Adrenal gland (tissue), 12 donors: ENCODE data around the gene ARTN. TPM values are rescaled to one million over a fixed set of nuclear protein-coding genes. Genes with fewer than 3 reads are reported as not detected.

Source experiments
- DNase-seq, 7 donors: peaks; one replicate each; pipeline ENCODE4 v3.0.0-alpha.2; 2019 to 2020
- H3K27ac ChIP-seq, 5 donors: fragments of 200-600 bp; sonication (generic) in 4 of 5; 1 replicate in 3 of 5; 2 replicates in 2 of 5; pipeline versions ENCODE4 v1.5.1 to v1.8.0; 2016 to 2020; ENCODE audit warnings: mild to moderate bottlenecking in 1 of 5
- H3K27me3 ChIP-seq: fragments of 200-600 bp; 2 replicates; pipeline ENCODE4 v1.8.0; 2021
- H3K36me3 ChIP-seq, 2 donors: fragments of 200-600 bp; replicated peaks in 1 of 2; 1 replicate in 1 of 2; 2 replicates in 1 of 2; pipeline versions ENCODE4 v1.5.1 to v1.8.0; 2018 to 2022
- H3K4me1 ChIP-seq, 2 donors: fragments of 200-600 bp; replicated peaks in 1 of 2; 1 replicate in 1 of 2; 2 replicates in 1 of 2; pipeline versions ENCODE4 v1.5.1 to v1.8.0; 2018 to 2021
- H3K4me3 ChIP-seq, 4 donors: fragments of 200-600 bp; sonication (generic) in 3 of 4; one replicate each; pipeline ENCODE4 v1.5.1; 2016 to 2018
- H3K9me3 ChIP-seq, 3 donors: fragments of 200-600 bp; sonication (generic) in 1 of 3; replicated peaks in 1 of 3; 1 replicate in 2 of 3; 2 replicates in 1 of 3; pipeline versions ENCODE4 v1.5.1 to v1.8.0; 2016 to 2021
- POLR2A ChIP-seq, 2 donors: fragments of 450-650 bp; IDR thresholded peaks; one replicate each; pipeline ENCODE4 v1.6.1; 2017; ENCODE audit warnings: antibody characterized with exemption in 2 of 2, mild to moderate bottlenecking in 2 of 2, moderate library complexity in 1 of 2
- WGBS, 4 donors: extraction: QIAGEN DNeasy Blood & Tissue Kit in 2 of 4; methylation state at CpG; one replicate each; pipeline versions ENCODE4 v1.1.5 to v1.1.7; 2013 to 2017; 5-methylcytosine and 5-hydroxymethylcytosine counted together
- intact Hi-C, 2 donors: fragments of 100-400 bp; cut with DNase I; formaldehyde crosslinking; loops; one replicate each; pipeline versions ENCODE4 v1.14.1 to v1.15.0; 2022 to 2023
- polyA plus RNA-seq, 3 donors: library from polyadenylated mRNA; stranded (reverse); fragments of 200-250 nt in 2 of 3; fragments of 350-450 nt in 1 of 3; fragmentation: Illumina TruSeq in 1 of 3; extraction: RNeasy Lipid Tissue Mini Kit (QIAGEN cat#74804) in 1 of 3; gene quantifications; one replicate each; pipeline ENCODE4 v1.2.3, GENCODE V29; 2013 to 2014
- total RNA-seq, 9 donors: library from RNA; depleted of rRNA in 4 of 9; stranded (reverse); fragments of >200 nt in 4 of 9; fragments of 120-200 nt in 1 of 9; fragmentation: NEBNext Ultra II Directional in 1 of 9; extraction: Animal tissue kit (Norgen Biotek cat#: 25700) in 1 of 9; gene quantifications; one replicate each; pipeline versions ENCODE4 v1.1.0 to v1.2.4, GENCODE V29; 2013 to 2023
- TF ChIP-seq, protein P1 (sequence below), 6 experiments: fragments of 450-650 bp in 4 of 6; fragments of 200-600 bp in 2 of 6; sonication (generic) in 1 of 6; IDR thresholded peaks; 1 replicate in 5 of 6; 2 replicates in 1 of 6; pipeline versions ENCODE4 v1.5.1 to v1.8.0; 2016 to 2021; ENCODE audit warnings: antibody characterized with exemption in 6 of 6, mild to moderate bottlenecking in 2 of 6, moderate library complexity in 1 of 6
- donor health status: healthy with polysubstance abuse.
- donor health status: Bipolar disorder and iron deficiency.
- donor health status: DM: yes; HTN: yes; CAD: no.
- donor health status: DM: no; HTN: no; CAD: no.
- donor health status: DM: no; HTN: no; CAD: no.
- donor health status: DM: yes; HTN: yes; CAD: no.

The ARTN gene
- total and polyA plus RNA-seq, 12 donors, result 0.23 to 4.9 (median 0.89) TPM; not detected in 1

DNA sequence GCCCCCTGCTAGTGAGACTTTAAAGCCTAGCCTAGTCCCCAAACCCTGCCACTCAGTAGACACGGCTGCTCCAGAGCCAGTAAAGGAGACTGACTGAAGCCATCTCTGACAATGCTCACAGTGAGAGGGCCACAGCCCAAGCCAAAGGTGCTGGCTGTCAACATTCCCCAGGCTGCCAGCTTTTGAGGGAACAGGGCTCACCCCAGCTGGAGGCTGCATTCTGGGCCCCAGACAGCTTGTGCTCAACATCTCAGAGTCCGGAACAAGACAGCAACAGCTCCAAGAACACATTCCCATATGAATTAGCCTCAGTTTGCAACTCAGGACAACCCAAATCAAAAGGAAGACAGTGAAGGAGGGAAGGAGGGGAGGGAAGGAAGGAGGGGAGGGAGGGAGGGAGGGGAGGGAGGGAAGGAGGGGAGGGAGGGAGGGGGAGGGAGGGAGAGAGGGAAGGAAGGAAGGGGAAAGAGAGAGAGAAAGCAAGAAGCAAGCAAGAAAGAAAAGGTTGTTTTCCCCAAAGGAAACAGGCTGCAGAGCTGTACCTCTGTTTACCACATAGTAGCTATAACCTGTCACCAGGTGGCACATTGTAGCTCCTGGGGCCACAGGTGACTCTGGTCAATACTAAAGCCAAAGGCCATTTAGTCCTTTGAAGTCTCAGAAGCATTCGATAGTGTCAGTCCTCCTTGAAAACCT is 5.4 kb downstream of the ARTN start:
- DNase-seq, result no peak
- Histone ChIP-seq H3K27me3 (no peaks in the 10 kb centered on the region), H3K4me3 (no peak overlapping the region), H3K9me3 (no peaks in the 10 kb centered on the region), H3K4me1 (peaks cover 4% of the 10 kb centered on the region in 2 donors), H3K27ac (no peak overlapping the region), H3K36me3 (no peaks in the 10 kb centered on the region)
- TF ChIP-seq, protein P1, sequence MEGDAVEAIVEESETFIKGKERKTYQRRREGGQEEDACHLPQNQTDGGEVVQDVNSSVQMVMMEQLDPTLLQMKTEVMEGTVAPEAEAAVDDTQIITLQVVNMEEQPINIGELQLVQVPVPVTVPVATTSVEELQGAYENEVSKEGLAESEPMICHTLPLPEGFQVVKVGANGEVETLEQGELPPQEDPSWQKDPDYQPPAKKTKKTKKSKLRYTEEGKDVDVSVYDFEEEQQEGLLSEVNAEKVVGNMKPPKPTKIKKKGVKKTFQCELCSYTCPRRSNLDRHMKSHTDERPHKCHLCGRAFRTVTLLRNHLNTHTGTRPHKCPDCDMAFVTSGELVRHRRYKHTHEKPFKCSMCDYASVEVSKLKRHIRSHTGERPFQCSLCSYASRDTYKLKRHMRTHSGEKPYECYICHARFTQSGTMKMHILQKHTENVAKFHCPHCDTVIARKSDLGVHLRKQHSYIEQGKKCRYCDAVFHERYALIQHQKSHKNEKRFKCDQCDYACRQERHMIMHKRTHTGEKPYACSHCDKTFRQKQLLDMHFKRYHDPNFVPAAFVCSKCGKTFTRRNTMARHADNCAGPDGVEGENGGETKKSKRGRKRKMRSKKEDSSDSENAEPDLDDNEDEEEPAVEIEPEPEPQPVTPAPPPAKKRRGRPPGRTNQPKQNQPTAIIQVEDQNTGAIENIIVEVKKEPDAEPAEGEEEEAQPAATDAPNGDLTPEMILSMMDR (IDR thresholded peaks at IDR 0.05), result no peak
- no peak for TF ChIP-seq POLR2A (IDR thresholded peaks at IDR 0.05)
- intact Hi-C loops, result loop anchor here in 1 of 2 donors (10.0 kb wide), 1 partner anchor 404 kb away; the partner anchor contains the start of gene PTPRF
- WGBS, 4 donors, result 72 to 87% (median 79%) methylated on average over 2 to 3 of the region's 3 CpGs

- Histone ChIP-seq H3K4me1 (peaks cover 10 to 14% of the 10 kb centered on the region in 2 donors), H3K36me3 (no peaks in the 10 kb centered on the region), H3K27ac (no peak overlapping the region), H3K4me3 (no peak overlapping the region), H3K9me3 (no peaks in the 10 kb centered on the region), H3K27me3 (no peaks in the 10 kb centered on the region)
- intact Hi-C loops, result no loop called here
- WGBS, 4 donors, result 87 to 94% (median 89%) methylated on average over 3 of the region's 3 CpGs
- TF ChIP-seq, protein P1 (IDR thresholded peaks at IDR 0.05), result no peak
- no peak for TF ChIP-seq POLR2A (IDR thresholded peaks at IDR 0.05)
- no peak for DNase-seq
Observed at GRCh38 chr1:43942411-43942810, 8.8 kb downstream of the ARTN start.

DNA sequence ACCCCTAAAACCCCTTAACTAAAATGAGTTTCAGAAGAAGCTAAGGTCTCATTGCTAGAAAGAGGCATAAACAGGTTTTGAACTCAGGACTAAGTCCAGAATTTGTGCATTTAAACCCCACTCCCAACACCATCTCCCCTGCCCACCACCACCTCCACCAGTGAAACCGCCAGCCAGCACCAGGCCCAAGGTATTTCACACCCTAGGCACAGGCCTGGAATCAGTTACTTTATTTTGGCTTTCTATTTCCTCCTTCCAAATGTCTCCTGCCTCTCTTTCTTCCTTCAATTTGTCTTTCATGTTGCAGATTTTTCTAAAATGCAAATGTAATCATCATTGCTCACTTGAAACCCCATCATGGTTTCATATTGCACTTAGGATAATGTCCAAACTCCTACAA is 11.3 kb downstream of the ARTN start:
- no peak for DNase-seq
- H3K9me3 ChIP-seq, result no peaks in the 10 kb centered on the region
- peaks cover 23 to 27% of the 10 kb centered on the region in 2 donors for H3K4me1 ChIP-seq
- H3K27me3 ChIP-seq, result no peaks in the 10 kb centered on the region
- H3K36me3 ChIP-seq, result peaks cover 0 to 4% of the 10 kb centered on the region in 2 donors
- no peak overlapping the region for H3K27ac ChIP-seq
- TF ChIP-seq POLR2A (IDR thresholded peaks at IDR 0.05), result no peak
- TF ChIP-seq, protein P1 (IDR thresholded peaks at IDR 0.05), result no peak
- WGBS, 4 donors, result 96 to 100% (median 99%) methylated on average over 1 of the region's 1 CpG
- intact Hi-C loops, result no loop called here
- no peak overlapping the region for H3K4me3 ChIP-seq

- Histone ChIP-seq H3K4me1 (peaks cover 23 to 27% of the 10 kb centered on the region in 2 donors), H3K27ac (peak overlapping the region in 4 of 5 donors; percentile 93 to 100 (median 98)), H3K4me3 (peak overlapping the region in 2 of 4 donors; percentile 47 to 84), H3K9me3 (no peaks in the 10 kb centered on the region), H3K36me3 (peaks cover 0 to 7% of the 10 kb centered on the region in 2 donors), H3K27me3 (no peaks in the 10 kb centered on the region)
- intact Hi-C loops, result no loop called here
- peak in 3 of 7 donors; percentile 23 to 45 (median 41) for DNase-seq
- 4 to 10% (median 5%) methylated on average over 3 of the region's 3 CpGs for WGBS, 4 donors
- TF ChIP-seq, protein P1 (IDR thresholded peaks at IDR 0.05), result no peak
- no peak for TF ChIP-seq POLR2A (IDR thresholded peaks at IDR 0.05)
Observed at GRCh38 chr1:43945674-43946235, 12.2 kb downstream of the ARTN start.
